ENCODE measurements around the gene EXOSC9. TPM values are rescaled to one million over a fixed set of nuclear protein-coding genes. Genes with fewer than 3 reads are reported as not detected.

The EXOSC9 gene
- polyA plus RNA-seq, 2 of the 4 experiments (the other 2 are of a cell fraction) = 33.6 to 43.1 TPM

GRCh38 chr4:121778991-121779628, 22.0 kb upstream of the EXOSC9 start:
- ATAC-seq (no peak), FAIRE-seq (no peak), DNase-seq (ENCODE audit: low read depth in 1 of 2, low spot score in 1 of 2) (no peak)
- H3K4me3 ChIP-seq = no peak overlapping the region
- no peaks in the 10 kb centered on the region for H3K9me3 ChIP-seq
- CTCF ChIA-PET = interaction anchor here (1.4 to 1.6 kb wide), 2 partner anchors 42 to 82 kb away, joined by 3 to 5 read pairs; partner anchors contain the start of gene ANXA5
- H3K4me2 ChIP-seq = no peak overlapping the region
- H3K4me1 ChIP-seq = no peaks in the 10 kb centered on the region
- 71% methylated on average over 8 of the region's 8 CpGs for WGBS (ENCODE audit: missing lambda C conversion rate)
- POLR2A ChIA-PET = no interaction called here
- H3K27ac ChIP-seq = no peak overlapping the region
- TF ChIP-seq MAZ (IDR thresholded peaks at IDR 0.05; ENCODE audit: borderline replicate concordance, low read depth, low read length) = no peak
- TF ChIP-seq FOSL2 (IDR thresholded peaks at IDR 0.05) = no peak
- no peak for TF ChIP-seq FOSL2 (CRISPR knock-in tag; IDR thresholded peaks at IDR 0.05)
- no peak for TF ChIP-seq EP300 (IDR thresholded peaks at IDR 0.05)
- no peak for TF ChIP-seq ESRRA (IDR thresholded peaks at IDR 0.05; ENCODE audit: borderline replicate concordance, low read length)
- TF ChIP-seq USF2 (IDR thresholded peaks at IDR 0.05) = no peak
- no peak for TF ChIP-seq NFE2L2 (conservative IDR thresholded peaks at IDR 0.05; ENCODE audit: low read length)
- no peak for TF ChIP-seq KDM5A (IDR thresholded peaks at IDR 0.05)
- TF ChIP-seq CEBPB (IDR thresholded peaks at IDR 0.05) = no peak
- TF ChIP-seq SREBF2 (IDR thresholded peaks at IDR 0.05) = no peak
- no peak for TF ChIP-seq ZNF302 (CRISPR knock-in tag; IDR thresholded peaks at IDR 0.05)
- no peak for TF ChIP-seq RNF2 (IDR thresholded peaks at IDR 0.05; ENCODE audit: borderline replicate concordance, low read depth)
- no peak for TF ChIP-seq GATA3 (IDR thresholded peaks at IDR 0.05; ENCODE audit: borderline replicate concordance)
- TF ChIP-seq CBX8 (IDR thresholded peaks at IDR 0.05) = no peak
- TF ChIP-seq, protein P1, sequence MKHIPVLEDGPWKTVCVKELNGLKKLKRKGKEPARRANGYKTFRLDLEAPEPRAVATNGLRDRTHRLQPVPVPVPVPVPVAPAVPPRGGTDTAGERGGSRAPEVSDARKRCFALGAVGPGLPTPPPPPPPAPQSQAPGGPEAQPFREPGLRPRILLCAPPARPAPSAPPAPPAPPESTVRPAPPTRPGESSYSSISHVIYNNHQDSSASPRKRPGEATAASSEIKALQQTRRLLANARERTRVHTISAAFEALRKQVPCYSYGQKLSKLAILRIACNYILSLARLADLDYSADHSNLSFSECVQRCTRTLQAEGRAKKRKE (CRISPR knock-in tag; IDR thresholded peaks at IDR 0.05; ENCODE audit: low read depth) = no peak
- no peak for TF ChIP-seq CHD2 (IDR thresholded peaks at IDR 0.05; ENCODE audit: low read length, partially characterized antibody)
- TF ChIP-seq ZC3H11A (IDR thresholded peaks at IDR 0.05) = no peak
- no peak for TF ChIP-seq POLR2AphosphoS2 (conservative IDR thresholded peaks at IDR 0.05; ENCODE audit: low read length)
- TF ChIP-seq HMGXB4 (CRISPR knock-in tag; IDR thresholded peaks at IDR 0.05; ENCODE audit: borderline replicate concordance) = no peak

- H3K4me2 ChIP-seq = no peak overlapping the region
- no peak overlapping the region for H3K4me3 ChIP-seq
- ATAC-seq (no peak), FAIRE-seq (no peak), DNase-seq (ENCODE audit: low read depth in 1 of 2, low spot score in 1 of 2) (no peak)
- no peak overlapping the region for H3K27ac ChIP-seq
- no peaks in the 10 kb centered on the region for H3K9me3 ChIP-seq
- POLR2A ChIA-PET = no interaction called here
- WGBS (ENCODE audit: missing lambda C conversion rate) = 12% methylated on average over 1 of the region's 1 CpG
- peaks cover 17% of the 10 kb centered on the region for H3K4me1 ChIP-seq
- CTCF ChIA-PET = no interaction called here
- TF ChIP-seq HOXA7 (CRISPR knock-in tag; IDR thresholded peaks at IDR 0.05) (no peak), HMGXB4 (CRISPR knock-in tag; IDR thresholded peaks at IDR 0.05; ENCODE audit: borderline replicate concordance) (no peak), HEYL (CRISPR knock-in tag; IDR thresholded peaks at IDR 0.05) (no peak), HOXB5 (CRISPR knock-in tag; IDR thresholded peaks at IDR 0.05) (no peak), CHD2 (IDR thresholded peaks at IDR 0.05; ENCODE audit: low read length, partially characterized antibody) (no peak), EHMT2 (IDR thresholded peaks at IDR 0.05; ENCODE audit: low read depth) (no peak), CBX2 (IDR thresholded peaks at IDR 0.05; ENCODE audit: borderline replicate concordance, low read depth) (no peak), RFX5 (IDR thresholded peaks at IDR 0.05) (no peak), HDAC2 (IDR thresholded peaks at IDR 0.05) (no peak), BHLHE40 (IDR thresholded peaks at IDR 0.05; ENCODE audit: low read depth, low read length) (no peak), CTCF (IDR thresholded peaks at IDR 0.05) (no peak), NR3C1 (IDR thresholded peaks at IDR 0.05) (no peak)
- TF ChIP-seq, protein P2, sequence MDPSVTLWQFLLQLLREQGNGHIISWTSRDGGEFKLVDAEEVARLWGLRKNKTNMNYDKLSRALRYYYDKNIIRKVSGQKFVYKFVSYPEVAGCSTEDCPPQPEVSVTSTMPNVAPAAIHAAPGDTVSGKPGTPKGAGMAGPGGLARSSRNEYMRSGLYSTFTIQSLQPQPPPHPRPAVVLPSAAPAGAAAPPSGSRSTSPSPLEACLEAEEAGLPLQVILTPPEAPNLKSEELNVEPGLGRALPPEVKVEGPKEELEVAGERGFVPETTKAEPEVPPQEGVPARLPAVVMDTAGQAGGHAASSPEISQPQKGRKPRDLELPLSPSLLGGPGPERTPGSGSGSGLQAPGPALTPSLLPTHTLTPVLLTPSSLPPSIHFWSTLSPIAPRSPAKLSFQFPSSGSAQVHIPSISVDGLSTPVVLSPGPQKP (IDR thresholded peaks at IDR 0.05; ENCODE audit: low read depth, low read length) = no peak
- TF ChIP-seq, protein P3, sequence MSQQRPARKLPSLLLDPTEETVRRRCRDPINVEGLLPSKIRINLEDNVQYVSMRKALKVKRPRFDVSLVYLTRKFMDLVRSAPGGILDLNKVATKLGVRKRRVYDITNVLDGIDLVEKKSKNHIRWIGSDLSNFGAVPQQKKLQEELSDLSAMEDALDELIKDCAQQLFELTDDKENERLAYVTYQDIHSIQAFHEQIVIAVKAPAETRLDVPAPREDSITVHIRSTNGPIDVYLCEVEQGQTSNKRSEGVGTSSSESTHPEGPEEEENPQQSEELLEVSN (IDR thresholded peaks at IDR 0.05; ENCODE audit: borderline replicate concordance, low read depth) = no peak
These were observed 17.9 kb upstream of the EXOSC9 start for GRCh38 chr4:121783210-121783609.

All from A549 (cell line).